A673 (cell line): ENCODE measurements around the gene SAP30L. TPM values are rescaled to one million over a fixed set of nuclear protein-coding genes. Genes with fewer than 3 reads are reported as not detected.

Experiments
- BruUV-seq: library from RNA; stranded (reverse); fragments of 400-500 nt; replicated peaks from 2 replicates; lab custom pipeline; 2021; lab: Mats Ljungman, UMichigan
- CTCF ChIA-PET: fragments of 300-600 bp; sonication (Branson Sonifier 250); formaldehyde crosslinking; loops from one replicate; lab custom pipeline; 2022; ENCODE audit warnings: antibody characterized with exemption; lab: Charles Lee
- POLR2A ChIA-PET: fragments of 300-600 bp; sonication (Branson Sonifier 250); formaldehyde crosslinking; loops from one replicate; lab custom pipeline; 2022; ENCODE audit warnings: antibody characterized with exemption; ENCODE audit not compliant: low non-redundant PET; lab: Charles Lee
- DNase-seq: peaks from one replicate; pipeline ENCODE4 v3.0.0-alpha.2; 2015; ENCODE audit warnings: low spot score
- H3K27ac ChIP-seq: fragments of 200-600 bp; sonication (generic); 2 replicates; pipeline ENCODE4 v1.5.1; 2016; ENCODE audit warnings: mixed run types, low read depth, mild to moderate bottlenecking, mixed read lengths, antibody characterized with exemption, low read length; ENCODE audit not compliant: poor library complexity, severe bottlenecking
- H3K27me3 ChIP-seq: fragments of 200-600 bp; sonication (generic); replicated peaks from 2 replicates; pipeline ENCODE4 v1.6.1; 2017; ENCODE audit warnings: mixed run types, low read depth, mild to moderate bottlenecking, mixed read lengths, antibody characterized with exemption, low read length; ENCODE audit not compliant: insufficient read depth, poor library complexity
- H3K36me3 ChIP-seq: fragments of 200-600 bp; sonication (generic); 2 replicates; pipeline ENCODE4 v1.6.1; 2016; ENCODE audit warnings: mixed run types, mild to moderate bottlenecking, mixed read lengths, antibody characterized with exemption, low read length; ENCODE audit not compliant: insufficient read depth, poor library complexity, severe bottlenecking
- H3K4me1 ChIP-seq: fragments of 200-600 bp; sonication (generic); 2 replicates; pipeline ENCODE4 v1.6.1; 2017; ENCODE audit warnings: mixed run types, mild to moderate bottlenecking, mixed read lengths, antibody characterized with exemption, low read length; ENCODE audit not compliant: insufficient read depth, poor library complexity, severe bottlenecking
- H3K4me3 ChIP-seq: fragments of 200-600 bp; sonication (generic); 2 replicates; pipeline ENCODE4 v1.5.1; 2016; ENCODE audit warnings: low read depth, mixed run types, mild to moderate bottlenecking, mixed read lengths, low read length; ENCODE audit not compliant: poor library complexity, severe bottlenecking
- H3K9me3 ChIP-seq: fragments of 200-600 bp; sonication (generic); 2 replicates; pipeline ENCODE4 v1.6.1; 2016; ENCODE audit warnings: mixed run types, low read depth, mild to moderate bottlenecking, mixed read lengths, antibody characterized with exemption, low read length; ENCODE audit not compliant: poor library complexity, severe bottlenecking
- CTCF ChIP-seq: fragments of 300-800, 200-600 bp; sonication (generic); conservative IDR thresholded peaks from 2 replicates; pipeline ENCODE4 v1.5.1; 2017; ENCODE audit warnings: low read depth, mild to moderate bottlenecking, antibody characterized with exemption, low read length, moderate library complexity, mixed read lengths
- EZH2 ChIP-seq: fragments of 200-600 bp; sonication (generic); IDR thresholded peaks from 2 replicates; pipeline ENCODE4 v1.6.1; 2017; ENCODE audit warnings: borderline replicate concordance, low read depth, mild to moderate bottlenecking, mixed read lengths, antibody characterized with exemption, low read length; ENCODE audit not compliant: poor library complexity, severe bottlenecking
- intact Hi-C: fragments of 100-400 bp; cut with micrococcal nuclease; formaldehyde crosslinking; loops from one replicate; pipeline ENCODE4 v1.10.0; 2022; ENCODE audit not compliant: unreplicated experiment
- total RNA-seq: library from RNA; stranded (reverse); gene quantifications from 2 replicates; pipeline ENCODE4 v1.2.3, GENCODE V29; 2021

Gene SAP30L
- total RNA-seq, 1 experiment from 2014 or later, result 29.2 TPM

GRCh38 chr5:154406826-154407225, 39.0 kb upstream of the SAP30L start:
- H3K27ac ChIP-seq, result no peak overlapping the region

GRCh38 chr5:154408811-154409210, 37.0 kb upstream of the SAP30L start:
- no peak overlapping the region for H3K4me3 ChIP-seq
- H3K36me3 ChIP-seq, result no peaks in the 10 kb centered on the region
- no peak for TF ChIP-seq CTCF
- TF ChIP-seq EZH2, result no peak
- DNase-seq, result no peak
- no peaks in the 10 kb centered on the region for H3K27me3 ChIP-seq
- H3K27ac ChIP-seq, result no peak overlapping the region
- POLR2A ChIA-PET, result no interaction called here
- CTCF ChIA-PET, result no interaction called here
- H3K4me1 ChIP-seq, result no peaks in the 10 kb centered on the region
- BruUV-seq, result no TSS peak
- no peaks in the 10 kb centered on the region for H3K9me3 ChIP-seq
- intact Hi-C loops, result no loop called here

More at GRCh38 chr5:154406826-154407225, 39.0 kb upstream of the SAP30L start:
- intact Hi-C loops, result no loop called here
- Histone ChIP-seq H3K9me3 (no peaks in the 10 kb centered on the region), H3K27me3 (no peaks in the 10 kb centered on the region), H3K36me3 (no peaks in the 10 kb centered on the region), H3K4me3 (no peak overlapping the region), H3K4me1 (no peaks in the 10 kb centered on the region)
- no TSS peak for BruUV-seq
- DNase-seq, result no peak
- ChIA-PET CTCF (interaction anchor here (3.9 kb wide), 1 partner anchor 334 kb away, joined by 29 read pairs; no protein-coding TSS in a partner anchor), POLR2A (no interaction called here)
- TF ChIP-seq EZH2, result no peak
- no peak for TF ChIP-seq CTCF

GRCh38 chr5:154409230-154409840, 36.5 kb upstream of the SAP30L start:
- CTCF ChIA-PET, result no interaction called here
- Histone ChIP-seq H3K9me3 (no peaks in the 10 kb centered on the region), H3K27ac (no peak overlapping the region), H3K27me3 (no peaks in the 10 kb centered on the region), H3K4me3 (no peak overlapping the region), H3K4me1 (no peaks in the 10 kb centered on the region), H3K36me3 (no peaks in the 10 kb centered on the region)
- BruUV-seq, result no TSS peak
- no peak for TF ChIP-seq CTCF
- no peak for TF ChIP-seq EZH2
- intact Hi-C loops, result no loop called here
- no peak for DNase-seq
- POLR2A ChIA-PET, result no interaction called here
